GM18511 (cell line): Measurements from ENCODE around the gene NFE2L1.
"Not testable (repeated sequence)": the region's sequence is repeated elsewhere in the genome, so short reads cannot be mapped to it uniquely, and the experiment has no call there.

Experiments
- ATAC-seq: cut with Tn5 transposase; IDR thresholded peaks from one replicate; pipeline ENCODE4 v1.9.1; 2021; ENCODE audit warnings: mild to moderate bottlenecking, moderate library complexity; ENCODE audit not compliant: unreplicated experiment

The NFE2L1 gene, protein sequence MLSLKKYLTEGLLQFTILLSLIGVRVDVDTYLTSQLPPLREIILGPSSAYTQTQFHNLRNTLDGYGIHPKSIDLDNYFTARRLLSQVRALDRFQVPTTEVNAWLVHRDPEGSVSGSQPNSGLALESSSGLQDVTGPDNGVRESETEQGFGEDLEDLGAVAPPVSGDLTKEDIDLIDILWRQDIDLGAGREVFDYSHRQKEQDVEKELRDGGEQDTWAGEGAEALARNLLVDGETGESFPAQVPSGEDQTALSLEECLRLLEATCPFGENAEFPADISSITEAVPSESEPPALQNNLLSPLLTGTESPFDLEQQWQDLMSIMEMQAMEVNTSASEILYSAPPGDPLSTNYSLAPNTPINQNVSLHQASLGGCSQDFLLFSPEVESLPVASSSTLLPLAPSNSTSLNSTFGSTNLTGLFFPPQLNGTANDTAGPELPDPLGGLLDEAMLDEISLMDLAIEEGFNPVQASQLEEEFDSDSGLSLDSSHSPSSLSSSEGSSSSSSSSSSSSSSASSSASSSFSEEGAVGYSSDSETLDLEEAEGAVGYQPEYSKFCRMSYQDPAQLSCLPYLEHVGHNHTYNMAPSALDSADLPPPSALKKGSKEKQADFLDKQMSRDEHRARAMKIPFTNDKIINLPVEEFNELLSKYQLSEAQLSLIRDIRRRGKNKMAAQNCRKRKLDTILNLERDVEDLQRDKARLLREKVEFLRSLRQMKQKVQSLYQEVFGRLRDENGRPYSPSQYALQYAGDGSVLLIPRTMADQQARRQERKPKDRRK

DNA sequence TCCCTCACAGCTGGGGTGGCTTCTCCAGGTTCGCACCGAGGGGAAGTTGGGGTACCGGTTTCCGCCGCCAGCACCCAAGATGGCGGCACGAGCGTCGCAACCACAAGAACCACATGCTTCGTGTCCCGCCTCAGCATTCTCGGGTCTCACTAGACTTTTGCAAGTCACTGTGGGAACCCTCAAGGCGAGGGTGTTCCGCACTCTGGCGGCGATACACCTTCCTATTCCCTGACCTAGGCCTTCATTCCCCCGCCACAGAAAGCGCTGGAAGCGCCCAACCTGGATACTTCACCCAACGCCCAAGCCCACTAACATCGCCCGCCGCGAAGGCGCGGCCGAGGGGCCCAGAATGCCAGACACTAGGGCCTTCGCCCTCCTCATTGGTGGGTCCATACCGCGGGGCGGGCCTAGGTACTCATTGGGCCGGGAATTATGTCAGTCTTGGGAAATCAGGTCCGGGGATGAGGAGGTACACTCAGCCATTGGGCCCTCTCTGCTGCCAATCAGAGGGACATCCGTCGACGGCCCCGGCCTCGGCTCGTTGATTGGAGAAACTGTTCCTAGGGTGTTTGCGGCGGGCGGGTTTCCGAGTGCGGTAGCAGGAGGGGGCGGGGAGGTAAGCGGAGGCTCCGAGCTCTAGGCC is at the start of gene NFE2L1:
Gene NFE2L1, plus strand, starts transcription at position 619 of the 643 bp plus-strand sequence. CDS start 2,760 bp downstream, outside the sequence.
- ATAC-seq: peak; percentile 93

DNA sequence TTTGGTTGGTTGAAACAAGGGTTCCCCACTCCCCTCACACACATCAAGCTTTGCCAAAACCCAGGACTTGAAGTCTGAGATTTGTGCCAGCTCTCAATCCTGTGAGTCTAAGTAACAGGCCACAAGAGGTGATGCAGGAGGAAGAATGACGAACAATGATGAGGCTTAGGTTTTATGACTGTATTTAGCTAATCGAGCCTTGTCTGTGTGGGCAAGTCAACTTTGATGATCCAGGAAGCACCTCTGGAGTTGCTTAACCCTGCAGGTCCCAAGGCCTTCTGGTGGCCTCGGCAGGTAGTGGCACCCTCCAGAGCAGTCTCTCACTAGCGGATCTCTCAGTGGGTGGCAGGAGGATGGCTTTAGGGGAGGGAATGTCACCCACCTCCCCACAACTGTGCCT is 48.6 kb upstream of the NFE2L1 start:
- ATAC-seq: no peak

DNA sequence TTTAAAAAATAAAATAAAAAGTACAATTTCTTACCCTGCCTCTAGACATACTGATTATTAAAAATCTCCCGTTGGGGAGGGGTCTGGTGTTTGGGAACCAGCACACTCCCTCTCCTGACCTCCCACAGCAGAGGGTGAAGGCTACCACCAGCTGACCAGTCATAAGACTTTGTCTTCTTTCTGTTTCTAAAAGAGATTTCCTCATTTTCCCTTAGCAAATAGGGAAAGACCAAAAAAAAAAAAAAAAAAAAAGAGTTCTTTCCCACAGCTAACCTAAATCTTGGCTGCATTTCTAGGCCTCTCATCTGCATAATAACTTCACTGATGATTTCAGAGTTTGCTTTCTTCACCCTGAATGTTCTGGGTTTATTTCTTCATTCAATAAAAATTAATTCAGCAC is 47.0 kb upstream of the NFE2L1 start:
- ATAC-seq: no peak

DNA sequence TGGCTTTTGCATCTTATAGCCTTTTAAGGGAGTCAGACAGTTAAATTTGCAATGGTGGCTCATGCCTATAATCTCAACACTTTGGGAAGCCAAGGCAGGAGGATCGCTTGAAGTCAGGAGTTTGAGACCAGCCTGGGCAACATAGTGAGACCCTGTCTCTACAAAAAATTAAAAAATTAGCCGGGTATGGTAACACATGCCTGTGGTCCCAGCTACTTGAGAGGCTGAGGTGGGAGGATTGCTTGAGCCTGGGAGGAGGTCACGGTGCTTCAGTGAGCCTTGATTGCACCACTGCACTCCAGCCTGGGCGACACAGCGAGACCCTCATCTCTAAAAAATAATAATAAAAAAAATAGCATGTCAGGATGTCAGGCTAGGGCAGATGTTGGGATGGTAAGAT is 46.5 kb upstream of the NFE2L1 start:
- ATAC-seq: not testable (repeated sequence)

DNA sequence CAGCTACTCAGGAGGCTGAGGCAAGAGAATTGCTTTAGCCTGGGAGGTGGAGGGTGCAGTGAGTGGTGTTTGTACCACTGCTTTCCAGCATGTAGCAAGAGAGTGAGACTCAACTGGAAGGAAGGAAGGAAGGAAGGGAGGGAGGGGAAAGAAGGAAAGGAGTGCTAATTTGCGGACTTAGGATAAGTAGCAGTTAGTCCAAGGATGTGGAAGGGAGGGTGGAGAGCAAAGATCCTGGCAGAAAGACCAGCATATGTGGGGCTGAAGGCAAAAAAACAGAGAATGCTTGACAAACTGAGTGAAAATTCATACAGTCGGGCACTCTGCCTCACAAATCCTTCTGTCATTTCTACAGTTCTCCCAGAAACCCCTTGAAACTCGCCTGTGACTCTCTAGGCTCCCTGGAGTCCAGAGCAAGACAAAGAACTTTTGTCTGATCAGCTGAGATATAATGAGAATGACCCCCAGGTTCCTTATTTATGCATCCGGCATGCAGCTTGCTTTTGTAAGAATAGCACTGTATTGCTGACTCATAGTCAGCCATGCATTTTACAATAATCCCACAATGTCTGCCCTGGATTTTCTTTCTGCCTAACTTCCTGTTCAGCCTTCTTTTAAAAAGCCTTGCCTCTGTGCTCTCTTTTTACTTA is 45.8 kb upstream of the NFE2L1 start:
- no peak for ATAC-seq

DNA sequence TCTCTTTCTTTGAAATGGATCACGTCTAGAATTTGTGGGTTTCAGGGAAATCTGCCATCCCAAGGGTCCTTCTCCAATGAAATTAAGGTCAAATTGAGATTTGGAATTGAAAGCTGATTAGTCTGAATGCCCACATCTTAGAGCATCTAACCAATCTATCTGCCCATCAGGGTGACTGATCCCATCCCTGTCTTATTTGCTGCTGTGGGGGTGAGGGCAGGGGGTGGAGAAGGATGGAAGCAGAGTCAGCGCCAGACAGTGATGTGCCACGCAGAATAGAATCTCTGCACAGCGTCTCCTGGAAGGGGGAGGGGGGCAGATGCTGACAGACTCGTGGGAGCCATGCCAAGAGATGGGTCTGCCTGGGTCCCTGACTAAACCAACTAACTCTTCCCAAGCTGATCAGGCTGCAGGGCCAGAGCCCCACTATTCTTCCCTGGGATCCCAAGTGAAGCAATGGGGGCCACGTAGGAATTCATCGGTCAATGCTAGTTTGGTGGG is 45.2 kb upstream of the NFE2L1 start:
- no peak for ATAC-seq

DNA sequence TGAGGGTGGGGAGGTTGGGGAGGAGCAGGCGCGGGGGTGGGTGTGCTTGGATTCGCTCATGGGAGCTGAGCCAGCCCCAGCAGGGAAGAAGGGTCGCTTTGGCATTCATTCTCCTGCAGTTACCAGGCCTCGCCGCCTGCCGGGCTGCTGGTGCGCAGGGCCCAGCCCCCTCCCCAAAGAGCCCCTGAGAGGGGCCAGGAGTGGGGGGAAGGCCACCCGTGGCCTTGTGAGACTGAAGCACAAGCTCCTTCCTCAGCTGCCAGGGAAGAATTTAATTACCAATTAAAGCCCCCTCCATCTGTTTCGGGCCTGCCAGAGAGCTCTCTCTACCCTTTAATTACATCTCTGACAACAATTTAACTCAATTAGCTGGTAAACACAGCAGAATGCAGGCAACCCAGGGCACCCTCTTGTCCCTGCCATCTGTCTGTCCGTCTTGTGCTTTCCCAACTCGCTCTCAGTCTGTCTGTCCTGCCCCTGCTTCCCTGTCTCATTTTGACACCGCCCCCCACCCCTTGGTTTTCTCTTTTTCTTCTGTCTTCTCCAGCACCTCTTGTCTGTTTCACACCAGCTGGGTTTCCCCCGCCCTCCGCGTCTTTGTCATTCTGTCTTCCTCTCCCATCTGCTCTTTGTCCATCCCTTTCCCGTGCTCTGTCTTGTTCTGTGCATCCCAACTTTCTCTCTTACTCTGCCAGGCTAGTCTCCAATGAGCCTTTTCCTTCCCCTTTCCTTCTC is 44.6 kb upstream of the NFE2L1 start:
- no peak for ATAC-seq

DNA sequence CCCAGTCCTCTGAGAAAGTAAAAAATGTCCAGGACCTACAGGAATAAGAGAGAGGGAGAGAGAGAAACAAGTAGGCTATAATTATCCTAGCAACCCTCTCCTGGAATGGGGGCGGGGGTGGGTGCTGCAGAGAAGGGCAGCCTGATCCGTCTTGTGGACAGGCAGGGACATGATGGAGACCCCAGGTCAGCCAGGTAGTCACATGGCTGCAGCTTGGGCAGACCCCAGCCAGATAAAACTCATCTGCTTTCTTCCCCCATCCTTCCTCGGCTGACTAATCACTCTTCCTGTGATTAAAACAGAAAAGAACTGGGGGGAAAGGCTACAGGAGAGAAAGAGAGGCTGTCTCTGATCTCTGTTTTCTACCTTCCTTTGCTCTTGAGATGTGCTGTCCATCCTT is 43.2 kb upstream of the NFE2L1 start:
- no peak for ATAC-seq

DNA sequence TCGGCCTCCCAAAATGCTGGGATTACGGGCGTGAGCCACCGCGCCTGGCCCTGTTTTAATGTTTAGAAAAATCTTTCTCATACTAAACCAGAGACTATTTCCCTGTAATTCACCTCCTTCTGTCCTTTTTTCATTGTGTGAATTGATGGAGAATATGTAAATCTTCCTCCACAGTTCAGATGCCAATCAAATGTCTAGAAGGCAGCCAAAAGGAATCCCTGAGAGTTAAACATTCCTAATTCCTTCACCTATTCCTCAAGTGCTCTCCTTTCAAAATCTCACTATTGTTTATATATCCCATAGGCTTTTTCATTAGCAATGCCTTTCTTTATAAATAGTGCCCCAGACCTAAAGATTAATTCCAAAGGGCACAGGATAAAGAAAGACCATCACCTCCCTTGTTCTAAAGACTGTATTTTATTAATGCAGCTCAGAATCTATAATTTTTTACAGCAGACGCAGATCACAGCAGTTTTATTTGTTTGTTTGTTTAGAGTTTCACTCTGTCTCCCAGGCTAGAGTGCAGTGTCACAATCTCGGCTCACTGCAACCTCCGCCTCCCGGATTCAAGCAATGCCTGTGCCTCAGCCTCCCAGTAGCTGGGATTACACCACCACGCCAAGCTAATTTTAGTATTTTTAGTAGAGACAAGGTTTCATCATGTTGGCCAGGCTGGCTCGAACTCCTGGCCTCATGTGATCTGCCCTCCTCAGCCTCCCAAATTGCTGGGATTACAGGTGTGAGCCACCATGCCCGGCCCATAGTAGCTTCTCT is 41.0 kb upstream of the NFE2L1 start:
- ATAC-seq: no peak

DNA sequence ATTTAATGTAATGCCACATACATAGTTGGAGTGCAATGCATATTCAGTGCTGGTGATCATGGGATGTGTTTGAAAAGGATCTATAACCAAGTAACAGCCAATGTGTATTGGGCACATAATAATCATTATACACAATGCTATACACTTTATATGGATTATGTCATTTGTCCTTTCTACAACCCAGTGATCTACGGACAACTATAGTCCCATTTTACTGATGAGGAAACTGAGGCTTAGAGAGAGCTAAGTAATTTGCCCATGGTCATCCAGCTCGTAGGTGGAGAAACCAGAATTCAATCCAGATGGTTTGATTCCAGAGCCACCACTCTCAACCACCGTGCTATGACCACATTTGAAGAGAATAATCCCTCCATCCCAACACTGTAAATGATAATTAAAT is 38.0 kb upstream of the NFE2L1 start:
- no peak for ATAC-seq

DNA sequence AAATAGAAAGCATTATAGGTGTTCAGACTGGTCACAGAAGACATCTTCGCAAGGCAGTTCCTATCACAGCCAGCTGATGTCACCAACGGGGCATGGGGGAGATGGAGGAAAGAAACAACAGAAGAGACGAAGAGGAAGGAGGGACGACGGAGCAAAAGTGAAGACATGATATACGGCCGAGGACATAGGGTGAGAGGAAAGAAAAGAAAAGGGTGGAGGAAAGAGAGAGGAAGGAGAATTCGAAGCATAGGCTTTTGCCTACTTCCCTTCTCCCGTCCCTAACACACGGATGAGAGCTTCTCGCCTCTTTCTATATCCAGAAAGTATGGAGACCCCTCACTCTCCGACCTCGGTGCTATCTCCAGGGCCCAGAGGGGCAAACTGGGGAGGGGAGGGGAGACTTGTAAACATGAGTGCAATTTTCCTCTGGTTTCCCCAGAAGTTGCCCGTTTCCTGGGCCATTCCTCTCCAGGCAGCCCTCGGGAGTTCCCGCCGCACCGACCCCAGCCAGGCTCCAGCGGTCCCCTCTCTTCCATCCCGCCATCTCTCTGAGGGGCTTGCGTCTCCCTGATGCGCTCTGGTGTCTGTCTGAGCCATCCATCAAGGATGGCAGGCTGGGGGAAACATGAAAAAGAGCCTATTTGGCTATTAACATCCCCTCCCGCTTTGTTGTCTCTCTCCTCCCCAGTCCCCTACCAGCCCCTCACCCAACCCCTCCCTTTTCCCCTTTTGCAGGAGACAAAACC is 36.6 kb upstream of the NFE2L1 start:
- no peak for ATAC-seq

DNA sequence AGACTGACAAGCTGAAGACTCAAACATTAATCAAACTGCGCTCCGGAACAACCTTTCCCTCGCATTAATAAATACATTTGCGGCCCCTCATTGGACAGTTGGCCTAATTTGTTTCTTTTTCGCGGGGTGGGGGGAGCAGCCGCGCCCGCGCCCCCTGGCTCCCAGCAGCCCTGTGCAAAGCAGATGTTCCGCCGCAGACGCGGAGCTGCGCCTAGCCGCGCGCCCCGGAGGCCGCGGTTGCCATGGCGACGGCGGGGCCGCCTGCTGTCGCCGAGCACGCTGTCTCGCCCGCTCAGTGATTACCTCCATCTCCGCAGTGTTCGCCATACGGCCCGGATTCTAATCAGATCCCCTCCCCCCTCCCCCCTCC is 36.0 kb upstream of the NFE2L1 start:
- no peak for ATAC-seq

DNA sequence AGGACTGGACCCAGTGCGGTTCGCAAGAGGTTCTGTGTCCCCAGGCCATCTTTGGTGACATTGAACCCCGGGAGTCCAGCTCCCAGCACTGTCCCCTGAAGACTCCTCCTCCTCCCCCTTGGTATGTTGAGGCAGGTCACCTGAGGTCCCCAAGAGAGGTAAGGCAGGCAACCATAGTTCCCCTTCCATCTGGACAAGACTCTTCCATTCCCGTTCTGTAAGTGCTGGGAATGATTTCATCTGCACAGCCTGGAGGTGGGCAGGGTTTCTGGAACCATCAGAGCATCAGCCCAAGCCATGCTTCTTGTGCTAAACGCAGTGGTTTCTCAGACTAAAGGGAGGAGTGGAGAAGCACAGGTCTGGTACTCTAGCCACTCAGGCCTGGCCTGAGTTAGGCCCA is 35.5 kb upstream of the NFE2L1 start:
- no peak for ATAC-seq

DNA sequence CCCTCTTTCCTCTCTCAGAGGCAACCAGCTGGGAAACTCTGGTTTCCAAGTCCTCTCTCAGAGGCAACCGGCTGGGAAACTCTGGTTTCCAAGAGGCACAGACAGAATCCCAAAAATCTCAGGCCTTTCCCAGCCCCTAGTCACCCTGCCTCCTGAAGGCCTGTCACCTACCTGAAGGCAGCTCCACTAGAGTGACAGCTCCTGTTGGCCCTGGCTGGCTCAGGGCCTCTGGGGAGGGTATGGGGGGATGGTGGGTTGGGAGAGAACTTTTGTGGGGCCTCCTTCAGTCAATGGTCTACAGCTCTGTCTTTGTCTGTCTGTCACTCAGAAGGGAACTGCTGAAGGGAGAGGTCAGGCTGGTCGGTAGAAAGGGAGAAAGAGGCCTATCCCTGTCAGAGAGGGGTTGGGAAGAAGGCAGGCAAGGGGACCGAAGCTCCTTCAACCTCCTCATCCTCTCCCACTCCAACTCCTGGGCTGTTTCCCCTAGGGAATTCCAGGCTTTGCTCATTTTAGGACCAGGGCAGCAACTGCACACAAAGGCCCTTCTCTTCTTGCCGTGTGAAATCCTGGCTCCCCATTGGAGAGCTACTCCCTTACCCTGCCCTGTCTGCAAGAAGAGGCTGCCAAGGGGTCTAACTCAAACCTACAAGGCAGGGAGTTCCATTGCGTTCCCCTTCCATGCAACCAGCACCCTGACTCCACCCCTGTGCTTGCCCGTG is 34.1 kb upstream of the NFE2L1 start:
- ATAC-seq: no peak

DNA sequence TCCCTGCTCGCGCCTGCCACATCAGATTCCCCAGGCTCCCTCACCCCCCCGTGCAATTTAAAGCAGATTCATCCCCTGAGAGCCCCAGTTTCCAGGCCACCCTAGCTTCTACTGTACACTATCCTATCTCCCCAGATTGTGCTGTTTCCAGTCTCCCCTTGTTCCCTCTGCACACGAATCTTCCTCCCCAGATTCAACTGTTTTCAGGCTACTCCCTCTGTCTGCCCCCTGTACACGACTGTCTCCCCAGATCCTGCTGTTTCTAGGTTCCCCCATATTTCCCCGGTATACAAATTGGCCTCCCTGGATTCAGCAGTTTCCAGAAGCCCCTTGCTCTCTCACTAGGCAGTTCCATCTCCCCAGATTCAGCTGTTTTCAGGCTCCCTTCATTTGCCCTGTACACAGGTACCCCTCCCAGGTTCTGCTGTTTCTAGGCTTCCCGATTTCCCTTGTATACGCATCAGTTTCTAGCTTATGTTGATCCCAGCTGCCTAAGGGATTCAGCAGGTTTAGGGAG is 33.5 kb upstream of the NFE2L1 start:
- no peak for ATAC-seq

DNA sequence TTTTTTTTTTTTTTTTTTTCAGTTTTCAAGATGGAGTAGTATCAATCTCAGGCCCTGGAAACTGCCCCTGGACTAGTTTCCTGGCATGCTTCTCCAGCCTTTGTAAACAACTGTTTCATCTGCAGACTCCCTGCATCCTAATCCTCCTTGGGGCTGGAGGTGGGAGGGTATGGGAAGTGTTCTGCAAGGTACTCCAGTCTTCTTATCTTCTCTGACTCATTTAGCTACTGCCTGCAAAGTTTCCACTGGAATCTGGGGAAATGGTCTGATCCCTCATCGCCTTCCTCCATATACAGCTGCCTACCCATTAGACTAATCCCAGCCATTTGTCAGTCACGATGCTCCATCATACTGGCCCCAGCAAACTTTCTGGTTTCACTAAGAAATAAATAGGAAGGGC is 32.0 kb upstream of the NFE2L1 start:
- ATAC-seq: no peak

DNA sequence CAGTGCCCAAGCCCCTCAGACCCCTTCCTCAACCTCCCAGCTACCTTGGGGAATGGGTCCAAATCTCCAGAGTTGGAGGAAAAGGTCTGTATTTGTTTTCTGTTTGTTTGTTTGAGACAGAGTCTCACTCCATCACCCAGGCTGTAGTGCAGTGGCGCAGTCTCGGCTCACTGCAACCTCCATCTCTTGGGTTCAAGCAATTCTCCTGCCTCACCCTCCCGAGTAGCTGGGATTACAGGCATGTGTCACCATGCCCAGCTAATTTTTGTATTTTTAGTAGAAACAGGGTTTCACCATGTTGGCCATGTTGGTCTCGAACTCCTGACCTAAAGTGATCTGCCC is 30.4 kb upstream of the NFE2L1 start:
- ATAC-seq: not testable (repeated sequence)

DNA sequence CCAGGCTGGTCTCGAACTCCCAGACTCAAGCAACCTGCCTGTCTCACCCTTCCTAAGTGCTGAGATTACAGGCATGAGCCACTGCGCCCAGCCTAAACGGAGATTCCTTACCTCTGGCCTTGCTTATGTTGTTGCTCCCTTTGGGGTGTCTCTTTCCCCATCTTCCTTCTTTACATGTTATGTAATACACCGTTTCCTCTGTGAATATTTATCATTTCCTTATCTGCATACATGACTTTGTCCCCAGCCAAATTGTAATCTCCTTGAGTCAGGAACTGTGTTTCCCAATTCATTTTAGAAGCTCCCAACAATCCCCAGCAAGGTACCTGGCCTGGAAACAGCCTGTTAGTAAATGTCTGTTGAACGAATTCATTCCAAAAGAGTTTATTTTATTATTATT is 26.2 kb upstream of the NFE2L1 start:
- no peak for ATAC-seq
